NT2/D1 (cell line): ENCODE measurements around the gene PPA2.

Experiments
- SUZ12 ChIP-seq: IDR thresholded peaks from 2 replicates; pipeline ENCODE4 v1.6.1; 2011; ENCODE audit not compliant: insufficient read length, insufficient read depth; ENCODE audit errors: extremely low read depth
- ZNF274 ChIP-seq: IDR thresholded peaks from 2 replicates; pipeline ENCODE4 v1.6.1; 2011; ENCODE audit warnings: mild to moderate bottlenecking, low read depth, low read length

- TF ChIP-seq ZNF274 (no peak), SUZ12 (no peak)
Measured at GRCh38 chr4:105399532-105400161, 74.2 kb downstream of the PPA2 start.
